CD4-positive, alpha-beta T cell treated with Interleukin-2 at 100 ng/mL for 4 hours (primary cell): Measurements from ENCODE around the gene TSPAN4.

Source experiments
- DNase-seq: peaks from one replicate; pipeline ENCODE4 v3.0.0-alpha.2; 2020; ENCODE audit warnings: low spot score

TSPAN4 gene

GRCh38 chr11:889257-889656 is 46.6 kb downstream of the TSPAN4 start:
- DNase-seq, result no peak

GRCh38 chr11:889687-890475 is 47.2 kb downstream of the TSPAN4 start:
- DNase-seq, result no peak

GRCh38 chr11:890794-891540 is 48.3 kb downstream of the TSPAN4 start:
- DNase-seq, result no peak

DNA sequence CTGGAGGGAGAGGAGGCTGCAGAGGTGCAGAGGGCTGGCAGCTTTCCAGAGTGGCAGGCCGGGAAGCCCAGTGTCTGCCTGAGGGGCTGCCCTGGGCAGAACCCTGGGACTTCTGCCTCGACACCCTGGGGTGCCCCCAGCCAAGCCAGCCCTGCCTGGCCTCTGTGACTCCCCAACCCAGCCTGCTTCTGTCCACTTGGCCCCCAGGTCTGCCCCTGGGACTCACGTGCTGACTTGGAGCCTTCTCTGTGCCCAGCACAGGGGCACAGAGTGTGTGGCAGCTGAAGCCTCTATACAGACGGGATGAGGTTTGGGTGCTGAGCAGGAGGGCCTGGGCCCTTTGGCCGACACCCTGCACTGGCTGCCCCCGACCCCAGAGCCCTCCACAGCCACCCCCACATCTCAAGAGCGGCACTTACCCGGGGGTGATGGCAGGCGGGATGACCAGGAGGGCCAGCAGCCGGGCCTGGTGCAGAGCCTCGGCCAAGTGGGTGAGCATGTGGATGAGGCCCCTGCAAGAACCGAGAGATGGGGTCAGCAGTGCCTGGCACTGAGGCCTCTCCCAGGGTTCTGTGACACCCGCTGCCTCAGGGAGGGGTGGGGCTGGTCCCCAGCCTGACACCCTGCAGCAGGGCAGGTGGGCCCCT is 50.5 kb downstream of the TSPAN4 start:
- DNase-seq, result no peak

GRCh38 chr11:894575-895201 is 52.0 kb downstream of the TSPAN4 start:
- DNase-seq, result no peak

DNA sequence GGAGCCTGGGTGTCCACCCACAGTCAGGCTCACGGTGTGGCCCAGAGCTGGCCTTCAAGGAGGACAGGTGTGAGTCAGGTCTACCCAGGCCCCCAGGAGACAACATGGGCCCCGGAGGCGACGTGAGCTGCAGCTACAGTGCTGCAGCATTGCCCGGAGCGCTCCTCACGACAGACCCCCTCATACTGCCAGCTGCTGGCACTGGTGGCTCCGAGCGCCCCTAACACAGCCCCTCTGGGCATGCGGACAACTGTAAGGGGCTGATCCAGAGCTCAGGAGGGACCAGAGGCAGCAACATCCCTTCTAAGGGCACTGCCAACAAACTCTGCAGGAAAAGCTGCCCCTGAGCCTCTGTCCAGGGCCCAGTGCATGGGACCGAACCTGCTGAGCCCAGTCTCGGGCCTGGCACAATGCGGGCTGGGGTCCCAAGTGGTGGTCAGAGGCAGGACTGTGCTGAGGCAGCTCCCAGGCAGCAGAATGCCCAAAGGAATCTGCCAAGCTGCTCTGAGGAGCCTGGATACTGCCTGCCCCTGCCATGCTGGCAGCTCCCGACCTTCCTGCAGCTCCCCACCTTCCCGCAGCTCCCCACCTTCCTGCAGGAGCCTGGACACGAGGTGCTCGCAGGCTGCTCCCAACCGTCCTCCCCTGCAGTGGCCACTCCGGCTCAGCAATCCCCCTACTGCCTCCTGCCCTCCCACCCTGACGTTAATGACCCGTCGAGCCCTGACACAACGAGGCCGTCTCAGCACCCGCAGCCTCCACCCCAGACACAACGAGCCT is 52.9 kb downstream of the TSPAN4 start:
- no peak for DNase-seq

DNA sequence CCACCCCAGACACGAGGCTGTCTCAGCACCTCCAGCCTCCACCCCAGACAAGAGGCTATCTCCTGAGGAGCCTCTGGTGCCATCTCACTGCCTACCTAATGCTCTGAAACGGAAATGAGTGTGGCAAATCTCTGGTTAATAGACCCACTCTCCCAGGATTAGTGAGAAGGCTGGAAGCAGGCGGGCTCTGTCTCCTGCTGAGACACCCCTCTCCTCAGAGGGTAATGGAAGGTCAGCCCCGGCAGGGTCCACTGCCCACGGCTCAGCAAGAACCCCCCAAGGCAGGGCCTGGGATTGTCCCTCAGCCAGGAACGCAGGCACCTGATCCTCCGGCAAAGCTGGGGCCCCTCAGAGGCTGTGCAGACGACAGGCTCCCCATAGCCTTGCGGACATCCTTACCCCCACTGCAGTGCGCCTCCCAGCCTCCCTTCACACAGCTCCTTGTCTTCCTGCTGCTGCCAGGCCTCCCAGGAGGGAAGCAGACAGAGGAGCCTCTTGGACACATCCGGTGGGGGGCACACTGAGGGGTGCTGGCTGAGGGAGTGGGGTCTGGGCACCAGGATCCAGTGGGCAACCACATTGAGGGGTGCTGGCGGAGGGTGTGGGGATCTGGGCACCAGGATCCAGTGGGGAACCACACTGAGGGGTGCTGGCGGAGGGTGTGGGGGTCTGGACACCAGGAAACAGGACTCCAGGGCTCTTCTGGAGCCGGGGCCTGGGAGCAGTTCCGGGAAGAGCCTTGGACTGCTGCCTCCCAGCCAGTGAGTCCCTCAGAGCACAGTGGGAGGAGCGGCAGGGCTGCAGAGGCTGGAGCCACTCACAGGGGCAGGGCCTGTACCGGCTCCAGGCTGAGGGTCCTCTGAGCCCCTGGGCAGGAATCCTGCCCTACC is 54.8 kb downstream of the TSPAN4 start:
- DNase-seq, result no peak

DNA sequence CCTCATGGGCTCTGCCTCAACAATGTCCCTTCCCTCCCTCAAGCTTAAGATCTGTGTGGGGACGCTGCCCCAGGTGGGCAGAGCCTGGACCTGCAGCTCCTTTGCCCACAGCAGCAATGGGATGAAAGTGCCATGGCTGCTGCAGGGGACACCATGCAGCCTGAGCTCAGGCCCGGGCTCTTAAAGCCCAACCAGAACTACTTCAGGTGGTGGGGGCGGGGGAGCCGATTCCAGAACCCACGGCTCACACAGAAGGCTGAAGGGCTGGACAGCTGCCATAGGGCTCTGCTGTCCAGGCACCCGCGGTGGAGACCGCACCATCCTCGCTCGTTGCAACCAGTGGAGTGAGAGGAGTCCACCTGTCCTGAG is 55.5 kb downstream of the TSPAN4 start:
- no peak for DNase-seq

DNA sequence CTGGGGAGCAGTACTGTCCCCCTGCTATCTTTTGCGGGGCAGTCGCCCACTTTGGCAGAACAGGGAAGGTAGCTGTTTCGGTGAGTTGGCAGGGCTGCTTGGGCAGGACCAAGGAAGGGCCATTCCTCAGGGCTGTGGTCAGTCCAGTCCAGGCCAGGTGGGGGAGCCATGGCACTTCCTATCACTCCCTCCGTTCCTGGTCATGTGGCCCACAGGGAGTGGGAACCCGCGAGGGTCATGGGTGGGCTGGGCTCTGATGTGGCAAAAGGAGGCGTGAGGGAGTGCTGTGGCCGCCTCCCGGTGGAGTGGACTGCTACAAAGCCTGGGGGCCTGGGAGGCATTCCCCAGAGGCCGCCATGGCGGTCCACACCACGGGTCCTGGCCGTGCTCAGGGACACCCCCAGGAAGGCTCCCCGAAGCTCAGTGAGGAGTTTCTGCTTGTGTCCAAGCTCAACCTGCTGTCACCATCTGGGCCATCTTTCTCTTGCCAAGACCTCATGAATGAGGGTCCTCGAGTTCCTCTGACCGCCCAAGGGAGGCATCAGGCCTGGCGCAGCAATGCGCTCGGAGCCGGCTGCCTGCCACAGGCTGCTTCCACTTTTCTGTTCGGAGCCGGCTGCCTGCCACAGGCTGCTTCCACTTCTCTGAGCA is 56.0 kb downstream of the TSPAN4 start:
- no peak for DNase-seq

DNA sequence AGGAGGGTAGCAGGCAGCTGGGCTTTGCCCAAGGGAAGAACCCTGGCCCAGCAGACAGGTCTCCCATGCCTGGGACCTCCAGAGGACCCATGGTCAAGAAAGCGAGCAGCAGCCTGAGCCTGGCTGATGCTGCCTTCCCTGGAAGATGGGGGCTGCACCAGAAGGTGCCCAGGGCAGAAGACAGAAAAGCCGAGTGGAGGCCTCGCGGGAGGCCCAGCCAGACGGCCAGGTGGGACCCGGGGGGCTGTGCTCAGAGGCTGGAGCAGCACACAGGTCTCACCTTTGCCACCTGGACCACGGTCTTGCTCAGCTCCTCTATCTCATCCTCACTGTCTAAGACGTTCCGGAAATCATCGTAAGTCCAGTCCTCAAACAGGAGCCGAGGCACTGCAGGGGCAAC is 57.1 kb downstream of the TSPAN4 start:
- DNase-seq, result no peak

GRCh38 chr11:900545-900944 is 57.9 kb downstream of the TSPAN4 start:
- no peak for DNase-seq

GRCh38 chr11:901452-902061 is 58.9 kb downstream of the TSPAN4 start:
- DNase-seq, result no peak

DNA sequence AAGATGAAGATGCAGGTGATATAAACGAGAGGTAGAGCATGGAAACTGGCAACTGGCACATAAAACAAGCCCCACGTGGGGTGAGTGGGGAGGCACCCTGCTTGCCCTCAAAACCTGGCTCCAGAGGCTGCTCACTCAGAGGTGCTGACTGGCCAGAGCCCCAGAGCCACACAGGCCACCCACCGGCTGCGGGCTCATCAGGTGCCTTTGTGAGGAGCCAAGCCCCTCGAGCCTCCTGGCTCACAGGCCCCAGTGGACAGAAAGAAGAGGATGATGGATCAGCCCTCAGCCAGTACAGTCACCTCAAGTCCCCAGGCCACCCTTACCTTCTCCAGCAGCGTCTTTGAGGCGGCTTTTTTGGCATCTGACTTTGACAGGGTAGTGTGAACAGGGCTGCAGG is 61.7 kb downstream of the TSPAN4 start:
- no peak for DNase-seq

- DNase-seq, result no peak
These were observed 63.3 kb downstream of the TSPAN4 start for GRCh38 chr11:905952-906351.

- no peak for DNase-seq
These were observed 65.0 kb downstream of the TSPAN4 start for GRCh38 chr11:907668-908067.

GRCh38 chr11:908273-908672 is 65.6 kb downstream of the TSPAN4 start:
- no peak for DNase-seq

DNA sequence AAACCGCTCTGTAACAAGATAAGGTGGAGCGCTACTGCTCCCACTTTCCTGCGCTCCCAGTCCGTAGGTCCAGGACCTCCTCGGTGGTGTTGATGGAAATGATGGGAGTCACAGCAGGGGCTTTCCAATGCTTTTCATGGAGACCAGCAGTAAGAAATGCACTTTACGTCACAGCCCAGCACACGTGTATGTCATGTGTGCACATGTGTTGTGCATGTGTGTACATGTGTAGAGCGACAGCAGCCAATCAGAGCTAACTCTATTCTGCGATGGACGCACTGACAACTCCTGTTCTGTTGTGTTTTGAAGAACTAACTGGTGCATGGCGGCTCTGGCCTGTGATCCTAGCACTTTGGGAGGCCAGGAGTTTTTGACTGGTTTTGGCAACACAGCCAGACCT is 66.8 kb downstream of the TSPAN4 start:
- no peak for DNase-seq

- no peak for DNase-seq
These were observed 67.5 kb downstream of the TSPAN4 start for GRCh38 chr11:910044-910588.

GRCh38 chr11:910589-911030 is 68.0 kb downstream of the TSPAN4 start, which contains the start of gene CHID1:
Gene CHID1 (minus strand): TSS chr11:910810. CDS start chr11:904816, 5,994 bp downstream.
- DNase-seq, result peak; percentile 85
